AG04450 (cell line): ENCODE data around the gene DNAJC30. TPM values are rescaled to one million over a fixed set of nuclear protein-coding genes. Genes with fewer than 3 reads are reported as not detected.
"Not testable (repeated sequence)": the region's sequence is repeated elsewhere in the genome, so short reads cannot be mapped to it uniquely, and the experiment has no call there.

Source experiments
- CTCF ChIA-PET: fragments of 300-600, 350-600 bp; formaldehyde crosslinking; extraction: SDS; loops from one replicate; lab custom pipeline; 2022; ENCODE audit warnings: antibody characterized with exemption, inconsistent platforms; lab: Charles Lee
- POLR2A ChIA-PET: fragments of 350-600 bp; formaldehyde crosslinking; extraction: SDS; loops from one replicate; lab custom pipeline; 2021; ENCODE audit warnings: antibody characterized with exemption, inconsistent platforms; lab: Yijun Ruan, JAX
- DNase-seq: peaks from one replicate; pipeline ENCODE4 v3.0.0-alpha.2; 2011; ENCODE audit warnings: low read depth, low spot score
- H3K27ac ChIP-seq: one replicate; pipeline ENCODE4 v1.5.1; 2012; ENCODE audit warnings: low read depth, low read length, control low read depth
- H3K27me3 ChIP-seq: one replicate; pipeline ENCODE4 v1.6.0; 2012; ENCODE audit warnings: low read length; ENCODE audit not compliant: control insufficient read depth, insufficient read depth
- H3K4me3 ChIP-seq: 2 replicates; pipeline ENCODE4 v1.5.1; 2011; ENCODE audit warnings: mild to moderate bottlenecking, low read depth, low read length, control low read depth
- H3K9me3 ChIP-seq: 2 replicates; pipeline ENCODE4 v1.5.1; 2012; ENCODE audit warnings: low read length; ENCODE audit not compliant: control insufficient read depth, insufficient read depth
- CTCF ChIP-seq: IDR thresholded peaks from 2 replicates; pipeline ENCODE4 v1.5.1; 2011; ENCODE audit warnings: low read depth, low read length, control low read depth, inconsistent platforms
- polyA plus RNA-seq: library from polyadenylated mRNA; depleted of rRNA; stranded (reverse); fragments of >200 nt; gene quantifications from 2 replicates; pipeline ENCODE4 v1.2.3, GENCODE V29; 2011

DNAJC30 gene
- polyA plus RNA-seq, 1 experiment = 5.9 TPM

- CTCF ChIA-PET = interaction anchor here (1.0 kb wide), 1 partner anchor 48 kb away, joined by 3 read pairs; no protein-coding TSS in a partner anchor
Observed at GRCh38 chr7:73680501-73680900, 2.8 kb downstream of the DNAJC30 start.

GRCh38 chr7:73679709-73680108 lies 3.5 kb downstream of the DNAJC30 start:
- no peaks in the 10 kb centered on the region; the same call in 1 of the 2 replicates for H3K9me3 ChIP-seq
- POLR2A ChIA-PET = no interaction called here
- TF ChIP-seq CTCF = no peak
- CTCF ChIA-PET = interaction anchor here (1.0 kb wide), 1 partner anchor 49 kb away, joined by 3 read pairs; no protein-coding TSS in a partner anchor
- H3K27ac ChIP-seq = no peak overlapping the region
- H3K4me3 ChIP-seq = no peak overlapping the region
- no peak for DNase-seq
- H3K27me3 ChIP-seq = no peaks in the 10 kb centered on the region

More at GRCh38 chr7:73680501-73680900, 2.8 kb downstream of the DNAJC30 start:
- POLR2A ChIA-PET = no interaction called here
- H3K9me3 ChIP-seq = no peaks in the 10 kb centered on the region; the same call in 1 of the 2 replicates
- H3K27me3 ChIP-seq = no peaks in the 10 kb centered on the region
- H3K4me3 ChIP-seq = no peak overlapping the region
- H3K27ac ChIP-seq = no peak overlapping the region
- DNase-seq = no peak
- no peak for TF ChIP-seq CTCF

- Histone ChIP-seq H3K9me3 (no peaks in the 10 kb centered on the region; the same call in 1 of the 2 replicates), H3K27me3 (no peaks in the 10 kb centered on the region), H3K27ac (no peak overlapping the region), H3K4me3 (no peak overlapping the region)
- ChIA-PET CTCF (no interaction called here), POLR2A (no interaction called here)
- TF ChIP-seq CTCF = no peak
- DNase-seq = no peak
Observed at GRCh38 chr7:73678862-73679261, 4.4 kb downstream of the DNAJC30 start.

- H3K27ac ChIP-seq, H3K4me3 ChIP-seq, POLR2A ChIA-PET, H3K9me3 ChIP-seq, DNase-seq, H3K27me3 ChIP-seq: not testable (repeated sequence)
- CTCF ChIA-PET = interaction anchor here (1.4 kb wide), 1 partner anchor 69 kb away, joined by 3 read pairs; no protein-coding TSS in a partner anchor
Observed at GRCh38 chr7:73676062-73676461, 7.2 kb downstream of the DNAJC30 start.

- CTCF ChIA-PET = interaction anchor here (1.1 to 1.4 kb wide), 2 partner anchors 51 to 68 kb away, joined by 3 read pairs; no protein-coding TSS in a partner anchor
- POLR2A ChIA-PET = no interaction called here
Observed at GRCh38 chr7:73674468-73675124, 8.7 kb downstream of the DNAJC30 start.

More at GRCh38 chr7:73674468-73675124, 8.7 kb downstream of the DNAJC30 start:
- no peak for DNase-seq
- Histone ChIP-seq H3K9me3 (no peaks in the 10 kb centered on the region), H3K27ac (no peak overlapping the region), H3K27me3 (no peaks in the 10 kb centered on the region), H3K4me3 (no peak overlapping the region)
- no peak for TF ChIP-seq CTCF
